GM12878 (cell line): ENCODE data around the gene AKAP5. TPM values are rescaled to one million over a fixed set of nuclear protein-coding genes. Genes with fewer than 3 reads are reported as not detected.

Experiments
- ATAC-seq: fragments of 200-7000 bp; cut with Tn5 transposase; 3 replicates; pipeline ENCODE4 v1.9.1; 2020; ENCODE audit warnings: mild to moderate bottlenecking, moderate library complexity
- BruUV-seq: library from RNA; stranded (reverse); fragments of 400-500 nt; replicated peaks from 2 replicates; lab custom pipeline; 2021; lab: Mats Ljungman, UMichigan
- CTCF ChIA-PET: fragments of 300-600 bp; sonication (Branson Sonifier 250); formaldehyde crosslinking; extraction: SDS; loops from one replicate; lab custom pipeline; 2021; ENCODE audit warnings: inconsistent platforms; lab: Yijun Ruan, JAX
- POLR2A ChIA-PET: fragments of 350-600 bp; formaldehyde crosslinking; extraction: SDS; loops from one replicate; lab custom pipeline; 2021; ENCODE audit warnings: inconsistent platforms; lab: Charles Lee
- RAD21 ChIA-PET: fragments of 300-600 bp; sonication (Branson Sonifier 250); formaldehyde crosslinking; loops from one replicate; lab custom pipeline; 2023; ENCODE audit warnings: antibody characterized with exemption; ENCODE audit not compliant: unreplicated experiment; lab: Charles Lee
- SMC1A ChIA-PET: fragments of 300-600 bp; sonication (Branson Sonifier 250); formaldehyde crosslinking; loops from one replicate; lab custom pipeline; 2023; ENCODE audit not compliant: unreplicated experiment, uncharacterized antibody; lab: Charles Lee
- DNase-seq: peaks from one replicate; pipeline ENCODE4 v3.0.0-alpha.2; 2011; ENCODE audit warnings: low read depth, low spot score
- FAIRE-seq: peaks from 3 replicates; lab custom pipeline; 2011; peaks lifted over from hg19 to GRCh38; lab: Jason Lieb, UNC
- H2AFZ ChIP-seq: 2 replicates; pipeline ENCODE4 v1.6.0; 2011; ENCODE audit warnings: low read depth, low read length, control low read depth; ENCODE audit not compliant: control insufficient read depth
- H3K27ac ChIP-seq: 2 replicates; pipeline ENCODE4 v1.5.1; 2011; ENCODE audit warnings: control low read depth; ENCODE audit not compliant: control insufficient read depth, insufficient read depth
- H3K27me3 ChIP-seq, 2 experiments: replicated peaks in 1 of 2; 2 replicates each; pipeline versions ENCODE4 v1.6.0 to v1.6.1; 2011; ENCODE audit warnings: low read length in 1 of 2; ENCODE audit not compliant: control insufficient read depth in 2 of 2, insufficient read depth in 2 of 2
- H3K36me3 ChIP-seq, 2 experiments: 2 replicates each; pipeline ENCODE4 v1.5.1; 2011; ENCODE audit warnings: low read length in 1 of 2; ENCODE audit not compliant: control insufficient read depth in 2 of 2, insufficient read depth in 2 of 2
- H3K4me1 ChIP-seq: 2 replicates; pipeline ENCODE4 v1.6.1; 2011; ENCODE audit warnings: mild to moderate bottlenecking, low read length, moderate library complexity, mixed read lengths; ENCODE audit not compliant: control insufficient read depth, insufficient read depth
- H3K4me2 ChIP-seq: 2 replicates; pipeline ENCODE4 v1.6.0; 2011; ENCODE audit warnings: control low read depth; ENCODE audit not compliant: control insufficient read depth, insufficient read depth
- H3K4me3 ChIP-seq: fragments of 200-600 bp; sonication (generic); 2 replicates; pipeline ENCODE4 v1.5.1; 2016
- H3K79me2 ChIP-seq: 2 replicates; pipeline ENCODE4 v1.6.0; 2011; ENCODE audit warnings: low read length; ENCODE audit not compliant: control insufficient read depth, insufficient read depth
- H3K9ac ChIP-seq: 2 replicates; pipeline ENCODE4 v1.8.0; 2011; ENCODE audit warnings: low read length, control low read depth, mixed read lengths; ENCODE audit not compliant: control insufficient read depth, insufficient read depth
- H3K9me3 ChIP-seq: replicated peaks from 3 replicates; pipeline ENCODE4 v1.5.1; 2011; ENCODE audit warnings: mild to moderate bottlenecking, low read length; ENCODE audit not compliant: control insufficient read depth, insufficient read depth
- H4K20me1 ChIP-seq: 2 replicates; pipeline ENCODE4 v1.6.0; 2011; ENCODE audit not compliant: control insufficient read depth, insufficient read depth
- RUNX3 ChIP-seq: IDR thresholded peaks from 2 replicates; pipeline ENCODE4 v1.6.1; 2012; ENCODE audit warnings: low read length, inconsistent platforms
- SMAD5 ChIP-seq: IDR thresholded peaks from 2 replicates; pipeline ENCODE4 v1.6.1; 2016; ENCODE audit warnings: antibody characterized with exemption, low read depth
- YBX1 ChIP-seq: fragments of 450-650 bp; IDR thresholded peaks from 2 replicates; pipeline ENCODE4 v1.6.1; 2016; ENCODE audit warnings: antibody characterized with exemption
- WGBS: methylation state at CpG from one replicate; pipeline ENCODE4 v1.1.6; 2016; ENCODE audit warnings: low lambda C conversion rate; ENCODE audit not compliant: insufficient replicate concordance, insufficient coverage; ENCODE audit errors: missing lambda C conversion rate; 5-methylcytosine and 5-hydroxymethylcytosine counted together
- in situ Hi-C: fragments of 300-500 bp; cut with MboI; formaldehyde crosslinking; loops from 9 replicates; pipeline ENCODE4 v1.14.3; 2018; ENCODE audit warnings: mixed read lengths
- intact Hi-C: fragments of 100-400 bp; cut with micrococcal nuclease; formaldehyde crosslinking; loops from one replicate; pipeline ENCODE4 v1.14.2; 2022; ENCODE audit not compliant: unreplicated experiment
- polyA plus RNA-seq, 11 experiments: library from polyadenylated mRNA; depleted of rRNA in 4 of 11; unstranded in 6 of 11; stranded (reverse) in 5 of 11; fragments of >200 nt; fragmentation: Nextera tagmentation in 4 of 11; fragmentation: Illumina TruSeq in 1 of 11; extraction: Ambion mirVana in 4 of 11; extraction: Trizol in 1 of 11; gene quantifications; 1 replicate in 1 of 11; 2 replicates in 10 of 11; pipeline versions ENCODE4 v1.2.1 to v1.2.3, GENCODE V29; 2011 to 2016; ENCODE audit warnings: inconsistent platforms in 2 of 11, missing spikeins in 2 of 11, low read depth in 1 of 11
- total RNA-seq, 4 experiments: library from RNA; depleted of rRNA in 3 of 4; stranded (reverse); fragments of >200 nt in 3 of 4; fragmentation: Illumina TruSeq in 1 of 4; extraction: Trizol in 1 of 4; gene quantifications; 2 replicates each; pipeline versions ENCODE4 v1.2.1 to v1.2.3, GENCODE V29; 2013 to 2021
- TF ChIP-seq, protein P1 (sequence below), 3 experiments: IDR thresholded peaks in 2 of 3; conservative IDR thresholded peaks in 1 of 3; 2 replicates each; pipeline ENCODE4 v1.5.1; 2011; ENCODE audit warnings: low read depth in 3 of 3, low read length in 3 of 3, mild to moderate bottlenecking in 3 of 3, control low read depth in 2 of 3, moderate library complexity in 2 of 3, inconsistent platforms in 1 of 3, mixed read lengths in 1 of 3; ENCODE audit not compliant: control insufficient read depth in 2 of 3, insufficient read depth in 1 of 3; ENCODE audit errors: extremely low read depth in 1 of 3

The AKAP5 gene
- total and polyA plus RNA-seq, 10 of the 15 experiments (the other 5 are each of a cell fraction or from before 2014, with no cell fraction given), result 0.45 to 5.1 (median 1.7) TPM

- TF ChIP-seq, protein P1, sequence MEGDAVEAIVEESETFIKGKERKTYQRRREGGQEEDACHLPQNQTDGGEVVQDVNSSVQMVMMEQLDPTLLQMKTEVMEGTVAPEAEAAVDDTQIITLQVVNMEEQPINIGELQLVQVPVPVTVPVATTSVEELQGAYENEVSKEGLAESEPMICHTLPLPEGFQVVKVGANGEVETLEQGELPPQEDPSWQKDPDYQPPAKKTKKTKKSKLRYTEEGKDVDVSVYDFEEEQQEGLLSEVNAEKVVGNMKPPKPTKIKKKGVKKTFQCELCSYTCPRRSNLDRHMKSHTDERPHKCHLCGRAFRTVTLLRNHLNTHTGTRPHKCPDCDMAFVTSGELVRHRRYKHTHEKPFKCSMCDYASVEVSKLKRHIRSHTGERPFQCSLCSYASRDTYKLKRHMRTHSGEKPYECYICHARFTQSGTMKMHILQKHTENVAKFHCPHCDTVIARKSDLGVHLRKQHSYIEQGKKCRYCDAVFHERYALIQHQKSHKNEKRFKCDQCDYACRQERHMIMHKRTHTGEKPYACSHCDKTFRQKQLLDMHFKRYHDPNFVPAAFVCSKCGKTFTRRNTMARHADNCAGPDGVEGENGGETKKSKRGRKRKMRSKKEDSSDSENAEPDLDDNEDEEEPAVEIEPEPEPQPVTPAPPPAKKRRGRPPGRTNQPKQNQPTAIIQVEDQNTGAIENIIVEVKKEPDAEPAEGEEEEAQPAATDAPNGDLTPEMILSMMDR (IDR thresholded peaks at IDR 0.05 in 2 of 3, conservative IDR thresholded peaks at IDR 0.05 in 1 of 3; ENCODE audit: control insufficient read depth in 2 of 3, extremely low read depth in 1 of 3, insufficient read depth in 1 of 3, low read depth in 3 of 3, low read length in 3 of 3), result 0 out of 6 replicates have a peak, but pooled peaks of 1 of the 3 experiments have one; percentile 4
- no peak for TF ChIP-seq RUNX3
Observed at GRCh38 chr14:64467566-64467965, 2.3 kb downstream of the AKAP5 start (continued).

DNA sequence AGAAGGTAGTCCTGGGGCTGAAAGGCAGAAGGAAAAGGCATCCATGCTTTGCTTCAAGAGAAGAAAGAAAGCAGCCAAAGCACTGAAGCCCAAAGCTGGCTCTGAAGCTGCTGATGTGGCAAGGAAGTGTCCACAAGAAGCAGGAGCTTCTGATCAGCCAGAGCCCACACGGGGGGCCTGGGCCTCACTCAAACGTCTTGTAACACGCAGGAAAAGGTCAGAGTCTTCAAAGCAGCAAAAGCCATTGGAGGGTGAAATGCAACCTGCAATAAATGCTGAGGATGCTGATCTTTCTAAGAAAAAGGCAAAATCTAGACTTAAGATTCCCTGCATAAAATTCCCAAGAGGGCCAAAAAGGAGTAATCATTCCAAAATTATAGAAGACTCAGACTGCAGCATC lies 3.2 kb downstream of the AKAP5 start:
- intact Hi-C loops, result no loop called here
- 60% methylated on average over 3 of the region's 3 CpGs for WGBS
- SMC1A ChIA-PET, result interaction anchor here (1.0 to 3.6 kb wide), 3 partner anchors 10 to 50 kb away, joined by 3 to 14 read pairs (median 6); no protein-coding TSS in a partner anchor
- BruUV-seq, result no TSS peak
- no peaks in the 10 kb centered on the region for H4K20me1 ChIP-seq
- no peak overlapping the region for H3K27ac ChIP-seq
- H3K27me3 ChIP-seq, result no peaks in the 10 kb centered on the region
- no peak for DNase-seq
- CTCF ChIA-PET, result interaction anchor here (0.7 to 1.9 kb wide), 2 partner anchors 10 to 100 kb away, joined by 3 to 9 read pairs; no protein-coding TSS in a partner anchor
- H3K36me3 ChIP-seq, result no peaks in the 10 kb centered on the region
- H3K4me3 ChIP-seq, result no peak overlapping the region
- in situ Hi-C loops, result no loop called here
- FAIRE-seq, result no peak
- no peak overlapping the region for H3K9ac ChIP-seq
- no peaks in the 10 kb centered on the region for H3K9me3 ChIP-seq
- POLR2A ChIA-PET, result interaction anchor here (1.9 kb wide), 1 partner anchor 23 kb away, joined by 6 read pairs; no protein-coding TSS in a partner anchor
- no peaks in the 10 kb centered on the region for H3K79me2 ChIP-seq
- H2AFZ ChIP-seq, result no peak overlapping the region
- RAD21 ChIA-PET, result interaction anchor here (1.6 to 1.9 kb wide), 2 partner anchors 23 to 38 kb away, joined by 4 to 6 read pairs; no protein-coding TSS in a partner anchor
- ATAC-seq, result no peak
- peaks cover 17% of the 10 kb centered on the region for H3K4me1 ChIP-seq
- TF ChIP-seq SMAD5 (no peak), YBX1 (no peak)
- TF ChIP-seq, all 136 proteins: peak for 0
- no peak overlapping the region for H3K4me2 ChIP-seq
